CD4-positive, alpha-beta T cell (primary cell): ENCODE data around the gene KIF18A. TPM values are rescaled to one million over a fixed set of nuclear protein-coding genes. Genes with fewer than 3 reads are reported as not detected.
"Not testable (repeated sequence)": the region's sequence is repeated elsewhere in the genome, so short reads cannot be mapped to it uniquely, and the experiment has no call there.

Source experiments
- ATAC-seq: fragments of 200-7000 bp; cut with Tn5 transposase; one replicate; pipeline ENCODE4 v1.10.0; 2022; ENCODE audit warnings: mild to moderate bottlenecking; ENCODE audit not compliant: poor library complexity
- CTCF ChIA-PET: fragments of 350-600 bp; sonication (Branson Sonifier 250); formaldehyde crosslinking; loops from one replicate; lab custom pipeline; 2021; ENCODE audit warnings: antibody characterized with exemption, inconsistent platforms; lab: Charles Lee
- POLR2A ChIA-PET: fragments of 350-600 bp; sonication (Branson Sonifier 250); formaldehyde crosslinking; loops from one replicate; lab custom pipeline; 2021; ENCODE audit warnings: antibody characterized with exemption, inconsistent platforms; lab: Charles Lee
- DNase-seq, 14 experiments: peaks; one replicate each; pipeline ENCODE4 v3.0.0-alpha.2; 2013 to 2020; ENCODE audit warnings: mixed read lengths in 2 of 14
- H3K27ac ChIP-seq, 2 donors: one replicate each; pipeline versions ENCODE4 v1.5.1 to v1.7.0; 2013; ENCODE audit warnings: low read length in 2 of 2, low read depth in 1 of 2, mild to moderate bottlenecking in 1 of 2
- H3K27me3 ChIP-seq, 2 experiments: 1 replicate in 1 of 2; 2 replicates in 1 of 2; pipeline versions ENCODE4 v1.6.1 to v1.7.0; 2013; ENCODE audit warnings: low read length in 2 of 2, control low read depth in 1 of 2, mild to moderate bottlenecking in 1 of 2, moderate library complexity in 1 of 2; ENCODE audit not compliant: insufficient read depth in 2 of 2, control insufficient read depth in 1 of 2
- H3K36me3 ChIP-seq: one replicate; pipeline ENCODE4 v1.6.1; 2013; ENCODE audit warnings: low read length, control low read depth; ENCODE audit not compliant: insufficient read depth
- H3K4me1 ChIP-seq: one replicate; pipeline ENCODE4 v1.6.1; 2013; ENCODE audit warnings: low read length, control low read depth; ENCODE audit not compliant: insufficient read depth
- H3K4me3 ChIP-seq: one replicate; pipeline ENCODE4 v1.5.1; 2013; ENCODE audit warnings: mild to moderate bottlenecking, low read length, moderate library complexity
- H3K9me3 ChIP-seq, 2 experiments: 1 replicate in 1 of 2; 2 replicates in 1 of 2; pipeline versions ENCODE4 v1.6.1 to v1.7.0; 2013; ENCODE audit warnings: low read length in 2 of 2, mild to moderate bottlenecking in 2 of 2, control low read depth in 1 of 2, moderate library complexity in 1 of 2; ENCODE audit not compliant: control insufficient read depth in 1 of 2, insufficient read depth in 1 of 2
- H3K27ac Mint-ChIP-seq: one replicate; pipeline ENCODE4 v1.8.0; 2020; ENCODE audit warnings: mixed read lengths
- H3K27me3 Mint-ChIP-seq: one replicate; pipeline ENCODE4 v1.8.0; 2021; ENCODE audit warnings: mixed read lengths
- H3K36me3 Mint-ChIP-seq: one replicate; pipeline ENCODE4 v1.8.0; 2021; ENCODE audit warnings: low read depth, mixed read lengths
- H3K4me1 Mint-ChIP-seq: one replicate; pipeline ENCODE4 v1.8.0; 2021; ENCODE audit warnings: low read depth, mixed read lengths
- H3K4me3 Mint-ChIP-seq: one replicate; pipeline ENCODE4 v1.8.0; 2020; ENCODE audit warnings: mild to moderate bottlenecking, mixed read lengths
- H3K9me3 Mint-ChIP-seq: one replicate; pipeline ENCODE4 v1.8.0; 2020; ENCODE audit warnings: mixed read lengths
- CTCF ChIP-seq: fragments of 200-600 bp; IDR thresholded peaks from one replicate; pipeline ENCODE4 v1.8.0; 2022; ENCODE audit warnings: antibody characterized with exemption, mild to moderate bottlenecking
- intact Hi-C, 2 experiments: fragments of 100-400 bp; cut with DNase I in 1 of 2; cut with micrococcal nuclease in 1 of 2; formaldehyde crosslinking; loops; one replicate each; pipeline versions ENCODE4 v1.15.1 to v1.9.0; 2023 to 2025; cut with DNase I, micrococcal nuclease
- total RNA-seq, 174 experiments: library from RNA in 2 of 174; stranded (reverse) in 2 of 174; gene quantifications; one replicate each; pipeline ENCODE4 v1.2.3 and lab custom pipeline; 2021 to 2026

KIF18A gene
- total RNA-seq, 2 experiments from 2014 or later, result 3.4 to 5.3 TPM

GRCh38 chr11:28105869-28106268 is 2.1 kb downstream of the KIF18A start:
- intact Hi-C loops, result loop anchor here (10.0 kb wide), 2 partner anchors 61 to 741 kb away; partner anchors contain the start of gene CCDC34 (in 1 of the 2)
- H3K9me3 Mint-ChIP-seq, result no peaks in the 10 kb centered on the region
- Histone ChIP-seq H3K27ac (no peak overlapping the region), H3K9me3 (no peaks in the 10 kb centered on the region), H3K36me3 (no peaks in the 10 kb centered on the region), H3K4me1 (peaks cover 22% of the 10 kb centered on the region), H3K4me3 (no peak overlapping the region), H3K27me3 (no peaks in the 10 kb centered on the region)
- TF ChIP-seq CTCF, result no peak
- peak in 1 of 14 experiments; percentile 22 for DNase-seq
- peaks cover 54% of the 10 kb centered on the region for H3K4me1 Mint-ChIP-seq
- peaks cover 27% of the 10 kb centered on the region for H3K36me3 Mint-ChIP-seq
- ATAC-seq, result no peak
- H3K27ac Mint-ChIP-seq, result peak overlapping the region; percentile 62
- POLR2A ChIA-PET, result no interaction called here
- H3K4me3 Mint-ChIP-seq, result peak overlapping the region; percentile 83
- H3K27me3 Mint-ChIP-seq, result no peaks in the 10 kb centered on the region
- CTCF ChIA-PET, result interaction anchor here (0.7 kb wide), 1 partner anchor 46 kb away, joined by 3 read pairs; no protein-coding TSS in a partner anchor

- Histone ChIP-seq H3K4me3 (no peak overlapping the region), H3K9me3 (no peaks in the 10 kb centered on the region), H3K27me3 (no peaks in the 10 kb centered on the region), H3K36me3 (no peaks in the 10 kb centered on the region), H3K27ac (no peak overlapping the region), H3K4me1 (peaks cover 16% of the 10 kb centered on the region)
- peaks cover 45% of the 10 kb centered on the region for H3K4me1 Mint-ChIP-seq
- no peak overlapping the region for H3K27ac Mint-ChIP-seq
- intact Hi-C loops, result loop anchor here (10.0 kb wide), 2 partner anchors 60 to 740 kb away; partner anchors contain the start of gene CCDC34 (in 1 of the 2)
- no peak for TF ChIP-seq CTCF
- ATAC-seq, result no peak
- ChIA-PET CTCF (no interaction called here), POLR2A (no interaction called here)
- H3K9me3 Mint-ChIP-seq, result no peaks in the 10 kb centered on the region
- no peaks in the 10 kb centered on the region for H3K27me3 Mint-ChIP-seq
- no peak for DNase-seq
- H3K36me3 Mint-ChIP-seq, result peaks cover 19% of the 10 kb centered on the region
- no peak overlapping the region for H3K4me3 Mint-ChIP-seq
These were observed 3.0 kb downstream of the KIF18A start for GRCh38 chr11:28104984-28105383.

GRCh38 chr11:28104425-28104824 is 3.5 kb downstream of the KIF18A start:
- no peak for TF ChIP-seq CTCF

GRCh38 chr11:28102300-28102699 is 5.7 kb downstream of the KIF18A start:
- CTCF ChIA-PET, H3K9me3 ChIP-seq, DNase-seq, POLR2A ChIA-PET, H3K9me3 Mint-ChIP-seq, H3K4me1 ChIP-seq, H3K27ac ChIP-seq, ATAC-seq, H3K4me3 ChIP-seq, H3K36me3 ChIP-seq, H3K36me3 Mint-ChIP-seq, H3K27ac Mint-ChIP-seq, H3K27me3 Mint-ChIP-seq, H3K27me3 ChIP-seq, H3K4me3 Mint-ChIP-seq: not testable (repeated sequence)
- peaks cover 18% of the 10 kb centered on the region for H3K4me1 Mint-ChIP-seq
- intact Hi-C loops, result loop anchor here (10.0 kb wide), 2 partner anchors 57 to 737 kb away; partner anchors contain the start of gene CCDC34 (in 1 of the 2)

More at GRCh38 chr11:28104425-28104824, 3.5 kb downstream of the KIF18A start:
- Mint-ChIP-seq H3K36me3 (peaks cover 14% of the 10 kb centered on the region), H3K9me3 (no peaks in the 10 kb centered on the region), H3K4me3 (peak overlapping the region; percentile 21), H3K27ac (no peak overlapping the region), H3K4me1 (peaks cover 40% of the 10 kb centered on the region), H3K27me3 (no peaks in the 10 kb centered on the region)
- DNase-seq, result no peak
- H3K27ac ChIP-seq, result no peak overlapping the region
- peaks cover 15% of the 10 kb centered on the region for H3K4me1 ChIP-seq
- intact Hi-C loops, result loop anchor here (10.0 kb wide), 2 partner anchors 60 to 740 kb away; partner anchors contain the start of gene CCDC34 (in 1 of the 2)
- no peak overlapping the region for H3K4me3 ChIP-seq
- H3K36me3 ChIP-seq, result no peaks in the 10 kb centered on the region
- ATAC-seq, result no peak
- no peaks in the 10 kb centered on the region for H3K27me3 ChIP-seq
- CTCF ChIA-PET, result no interaction called here
- POLR2A ChIA-PET, result no interaction called here
- H3K9me3 ChIP-seq, result no peaks in the 10 kb centered on the region
